ENCODE results near the gene SEPTIN3. TPM values are rescaled to one million over a fixed set of nuclear protein-coding genes. Genes with fewer than 3 reads are reported as not detected.

SEPTIN3 gene
- total and polyA plus RNA-seq, 2 of the 8 experiments (the other 6 are each of a cell fraction or from before 2014, with no cell fraction given) = 38.9 to 52.9 TPM

GRCh38 chr22:42018224-42018623, 49.0 kb downstream of the SEPTIN3 start:
- Histone ChIP-seq H3K27ac (ENCODE audit: low read depth, low read length) (no peak overlapping the region), H3K4me2 (ENCODE audit: insufficient read depth in 1 of 2, low read depth in 2 of 2, low read length in 2 of 2) (no peak overlapping the region), H3K9ac (replicated peaks in 1 of 4; ENCODE audit: extremely low read depth in 1 of 4, low read depth in 3 of 4, low read length in 3 of 4) (no peak overlapping the region), H2BK20ac (ENCODE audit: low read length) (no peak overlapping the region), H4K5ac (ENCODE audit: insufficient read length, low read depth, low read length) (no peak overlapping the region), H2AK5ac (ENCODE audit: low read depth, low read length) (no peak overlapping the region), H3K4me3 (ENCODE audit: extremely low read depth in 1 of 4, insufficient read depth in 2 of 4, low read depth in 3 of 4, low read length in 4 of 4) (no peak overlapping the region), H3K18ac (ENCODE audit: extremely low read depth, low read length) (no peak overlapping the region), H2AFZ (ENCODE audit: low read length) (no peak overlapping the region), H2BK5ac (ENCODE audit: low read depth, low read length) (no peak overlapping the region), H4K91ac (replicated peaks; ENCODE audit: insufficient read length, low read length) (no peak overlapping the region), H3K14ac (ENCODE audit: insufficient read length) (no peak overlapping the region), H3K4ac (replicated peaks; ENCODE audit: insufficient read length, low read depth, low read length) (no peak overlapping the region), H3K27me3 (replicated peaks in 1 of 4; ENCODE audit: control insufficient read depth in 3 of 4, extremely low read depth in 1 of 4, insufficient read depth in 3 of 4, low read length in 3 of 4) (no peaks in the 10 kb centered on the region), H3K56ac (replicated peaks; ENCODE audit: insufficient read length, low read depth, low read length) (no peak overlapping the region), H3K36me3 (ENCODE audit: control insufficient read depth in 2 of 4, insufficient read depth in 4 of 4, low read length in 3 of 4) (no peaks in the 10 kb centered on the region), H3K23me2 (ENCODE audit: low read depth, low read length) (no peaks in the 10 kb centered on the region), H4K20me1 (replicated peaks in 1 of 2; ENCODE audit: control insufficient read depth in 1 of 2, insufficient read depth in 2 of 2, low read length in 2 of 2) (no peaks in the 10 kb centered on the region), H3K9me3 (ENCODE audit: insufficient read depth in 2 of 2, low read depth in 1 of 2, low read length in 1 of 2) (no peaks in the 10 kb centered on the region), H4K8ac (ENCODE audit: extremely low read depth, insufficient read depth, low read length) (no peak overlapping the region), H2BK12ac (ENCODE audit: low read depth, low read length) (no peak overlapping the region), H3K79me2 (ENCODE audit: control insufficient read depth in 1 of 2, insufficient read depth in 2 of 2, low read length in 2 of 2) (no peaks in the 10 kb centered on the region), H3K4me1 (replicated peaks in 1 of 4; ENCODE audit: control insufficient read depth in 3 of 4, insufficient read depth in 4 of 4, low read length in 3 of 4) (no peaks in the 10 kb centered on the region), H2BK120ac (replicated peaks; ENCODE audit: low read depth, low read length) (no peak overlapping the region), H3K79me1 (ENCODE audit: low read depth, low read length) (no peaks in the 10 kb centered on the region), H3K23ac (ENCODE audit: insufficient read length) (no peak overlapping the region), H2BK15ac (ENCODE audit: low read length) (no peak overlapping the region)
- DNase-seq (ENCODE audit: low read depth in 1 of 2, low spot score in 2 of 2) (no peak), FAIRE-seq (no peak)
- CTCF ChIA-PET (ENCODE audit: partially characterized antibody) = no interaction called here
- TF ChIP-seq GTF2F1 (IDR thresholded peaks at IDR 0.05; ENCODE audit: borderline replicate concordance, low read depth, low read length) = no peak
- TF ChIP-seq ATF3 (IDR thresholded peaks at IDR 0.05; ENCODE audit: insufficient read depth, low read depth, low read length) = no peak
- TF ChIP-seq GABPA (IDR thresholded peaks at IDR 0.05; ENCODE audit: borderline replicate concordance, insufficient read depth, low read length) = no peak
- TF ChIP-seq SUZ12 (IDR thresholded peaks at IDR 0.05; ENCODE audit: low read length) = no peak
- no peak for TF ChIP-seq TCF12 (IDR thresholded peaks at IDR 0.05; ENCODE audit: low read depth, low read length)
- no peak for TF ChIP-seq CEBPB (IDR thresholded peaks at IDR 0.05; ENCODE audit: low read depth, low read length)
- no peak for TF ChIP-seq TAF7 (optimal IDR thresholded peaks at IDR 0.05; ENCODE audit: borderline replicate concordance, low read depth, low read length)
- WGBS, 2 experiments (ENCODE audit: extremely low coverage in 1 of 2, insufficient coverage in 1 of 2, insufficient read length in 1 of 2, insufficient replicate concordance in 2 of 2, low coverage in 1 of 2, low lambda C conversion rate in 2 of 2, missing lambda C conversion rate in 1 of 2) = 89% methylated on average over 1 of the region's 1 CpG; no CpG with 5 or more reads in 1 of the 2 experiments
- POLR2A ChIA-PET (ENCODE audit: partially characterized antibody) = no interaction called here
